HG03103 (cell line): ENCODE results near the gene SGSH.
"Not testable (repeated sequence)": the region's sequence is repeated elsewhere in the genome, so short reads cannot be mapped to it uniquely, and the experiment has no call there.

Experiments used
- ATAC-seq: cut with Tn5 transposase; IDR thresholded peaks from one replicate; pipeline ENCODE4 v1.9.1; 2021; ENCODE audit warnings: low read depth; ENCODE audit not compliant: unreplicated experiment

The SGSH gene

DNA sequence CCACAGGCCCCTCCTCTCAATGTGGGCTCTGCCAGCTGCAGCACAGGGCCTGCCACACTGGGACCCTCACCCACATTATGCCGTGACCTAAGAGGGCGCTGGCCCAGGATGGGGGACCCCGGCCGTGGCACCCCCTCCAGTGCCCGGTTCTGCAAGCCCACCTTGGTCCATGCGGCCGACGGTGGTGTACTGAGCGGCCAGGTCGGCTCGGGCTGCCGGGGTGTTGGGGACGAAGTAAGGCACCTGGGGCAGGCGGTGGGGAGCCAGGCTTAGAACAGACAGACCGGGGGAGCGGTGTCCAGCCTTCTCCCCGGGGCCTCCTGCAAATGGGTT lies 6.5 kb downstream of the SGSH start:
- ATAC-seq: no peak

DNA sequence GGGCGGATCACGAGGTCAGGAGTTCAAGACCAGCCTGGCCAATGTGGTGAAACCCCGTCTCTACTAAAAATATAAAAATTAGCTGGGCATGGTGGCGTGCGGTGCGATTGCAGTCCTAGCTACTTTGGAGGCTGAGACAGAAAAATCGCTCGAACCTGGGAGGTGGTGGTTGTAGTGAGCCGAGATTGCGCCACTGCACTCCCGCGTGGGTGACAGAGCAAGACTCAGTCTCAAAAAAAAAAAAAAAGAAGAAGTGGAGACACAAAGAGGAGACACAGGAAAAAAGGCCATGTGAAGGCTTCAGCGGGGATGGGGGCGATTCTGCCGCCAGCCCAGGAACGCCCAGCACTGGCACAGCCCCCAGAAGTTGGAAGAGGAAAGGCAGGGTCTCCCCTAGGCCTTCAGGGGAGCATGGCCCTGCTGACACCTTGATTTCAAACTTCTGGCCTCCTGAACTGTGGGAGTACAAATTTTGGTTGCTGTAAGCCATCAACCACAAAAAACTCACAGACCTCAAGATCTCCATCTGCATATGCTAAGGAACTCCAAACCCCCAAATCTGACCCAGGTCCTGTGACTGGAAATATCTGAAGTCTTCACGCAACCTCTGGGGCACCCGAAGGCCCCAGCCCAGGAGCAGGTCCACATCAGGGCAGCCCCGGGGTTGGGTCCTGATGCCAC lies 7.0 kb downstream of the SGSH start:
- ATAC-seq: no peak

- ATAC-seq: no peak
Observed at GRCh38 chr17:80212511-80212910, 7.6 kb downstream of the SGSH start.

DNA sequence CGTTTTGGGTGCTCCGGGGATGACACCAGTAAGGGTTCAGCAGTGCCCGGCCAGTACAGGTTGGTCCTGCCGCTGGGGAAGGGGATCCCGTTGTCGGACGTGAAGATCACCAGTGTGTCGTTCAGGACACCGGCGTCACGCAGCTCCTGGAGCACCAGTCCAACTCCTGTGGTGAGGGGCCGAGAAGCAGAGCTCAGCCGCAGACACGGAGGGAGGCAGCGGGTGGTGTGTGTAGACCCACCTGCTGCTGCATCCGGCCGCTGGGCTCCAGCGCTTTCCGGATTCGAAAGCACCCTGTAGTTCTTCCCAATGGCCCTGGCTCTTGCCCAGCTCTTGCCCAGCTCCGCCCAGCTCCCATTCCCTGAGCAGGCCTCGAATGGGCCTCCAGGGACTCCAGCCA lies 8.0 kb downstream of the SGSH start:
- ATAC-seq: no peak

GRCh38 chr17:80210348-80211108 lies 9.6 kb downstream of the SGSH start:
- no peak for ATAC-seq

GRCh38 chr17:80209765-80210164 lies 10.4 kb downstream of the SGSH start:
- no peak for ATAC-seq

GRCh38 chr17:80208050-80208449 lies 12.1 kb downstream of the SGSH start:
- ATAC-seq: no peak

GRCh38 chr17:80205811-80206210 lies 14.3 kb downstream of the SGSH start:
- ATAC-seq: no peak

- ATAC-seq: no peak
Observed at GRCh38 chr17:80204626-80205468, 15.3 kb downstream of the SGSH start.

DNA sequence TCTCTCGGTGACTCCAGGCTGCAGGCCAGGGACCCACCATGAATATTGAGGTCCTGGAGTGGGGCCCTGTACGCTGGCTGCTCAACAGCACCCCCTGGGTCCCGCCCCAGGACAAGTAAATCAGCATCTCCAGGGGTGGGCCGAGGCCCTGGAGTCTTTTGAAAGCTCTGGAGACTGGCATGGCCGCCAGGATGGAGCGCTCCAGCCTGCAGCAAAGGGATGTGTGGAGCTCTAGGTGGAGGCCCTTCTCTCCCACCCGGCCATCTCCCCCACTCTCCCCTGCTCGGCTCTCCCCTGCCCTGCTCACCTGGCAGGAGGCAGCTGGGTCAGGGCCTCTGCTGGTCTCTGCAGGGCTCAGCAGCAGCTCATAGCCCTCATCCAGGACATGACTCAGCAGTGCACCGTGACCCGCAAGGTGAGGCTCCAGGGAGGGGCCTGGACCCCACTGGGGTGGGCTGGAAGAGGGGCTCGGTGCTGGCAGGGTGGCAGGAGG lies 16.6 kb downstream of the SGSH start:
- ATAC-seq: no peak

- ATAC-seq: no peak
Observed at GRCh38 chr17:80202197-80202596, 17.9 kb downstream of the SGSH start.

- ATAC-seq: no peak
Observed at GRCh38 chr17:80201446-80201845, 18.7 kb downstream of the SGSH start.

- ATAC-seq: not testable (repeated sequence)
Observed at GRCh38 chr17:80199295-80199694, 20.8 kb downstream of the SGSH start.

DNA sequence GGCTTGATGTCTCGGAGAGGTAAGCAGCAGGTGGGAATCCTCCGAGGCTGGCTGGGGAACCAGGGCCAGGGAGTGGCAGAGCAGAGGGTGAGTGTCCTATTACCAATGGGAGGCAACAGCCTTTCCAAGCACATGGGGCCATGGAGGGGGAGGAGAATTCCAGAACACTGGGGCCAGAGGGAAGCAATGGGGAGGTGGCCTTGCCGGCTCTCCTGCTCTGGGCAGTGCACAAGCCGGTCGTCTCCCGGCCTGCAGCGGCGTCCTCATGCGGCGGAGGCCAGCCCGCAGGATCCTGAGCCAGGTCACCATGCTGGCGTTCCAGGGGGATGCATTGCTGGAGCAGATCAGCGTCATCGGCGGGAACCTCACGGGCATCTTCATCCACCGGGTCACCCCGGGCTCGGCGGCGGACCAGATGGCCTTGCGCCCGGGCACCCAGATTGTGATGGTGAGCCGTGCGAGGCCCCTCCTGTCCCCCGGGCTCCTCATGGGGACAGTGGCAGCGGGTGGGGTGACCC lies 21.9 kb downstream of the SGSH start:
- ATAC-seq: no peak

GRCh38 chr17:80196652-80197051 lies 23.5 kb downstream of the SGSH start:
- ATAC-seq: no peak

- ATAC-seq: no peak
Observed at GRCh38 chr17:80195671-80196529, 24.2 kb downstream of the SGSH start.

DNA sequence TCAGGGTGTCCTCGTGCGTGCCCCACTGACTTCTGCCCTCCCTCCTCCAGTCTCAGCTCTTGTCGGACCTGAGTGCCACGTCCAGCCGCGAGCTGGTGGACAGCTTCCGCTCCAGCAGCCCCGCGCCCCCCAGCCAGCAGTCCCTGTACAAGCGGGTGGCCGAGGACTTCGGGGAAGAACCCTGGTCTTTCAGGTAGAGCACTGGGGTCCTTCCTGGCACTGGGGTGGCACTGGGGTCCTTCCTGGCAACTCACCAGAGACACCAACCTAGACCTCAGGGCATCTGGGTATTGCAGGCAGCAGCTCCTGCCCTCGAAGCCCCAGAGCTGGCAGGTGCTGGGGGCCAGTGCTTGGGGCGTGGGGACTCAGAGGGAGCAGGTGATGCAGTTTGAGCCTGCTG lies 25.0 kb downstream of the SGSH start:
- no peak for ATAC-seq

DNA sequence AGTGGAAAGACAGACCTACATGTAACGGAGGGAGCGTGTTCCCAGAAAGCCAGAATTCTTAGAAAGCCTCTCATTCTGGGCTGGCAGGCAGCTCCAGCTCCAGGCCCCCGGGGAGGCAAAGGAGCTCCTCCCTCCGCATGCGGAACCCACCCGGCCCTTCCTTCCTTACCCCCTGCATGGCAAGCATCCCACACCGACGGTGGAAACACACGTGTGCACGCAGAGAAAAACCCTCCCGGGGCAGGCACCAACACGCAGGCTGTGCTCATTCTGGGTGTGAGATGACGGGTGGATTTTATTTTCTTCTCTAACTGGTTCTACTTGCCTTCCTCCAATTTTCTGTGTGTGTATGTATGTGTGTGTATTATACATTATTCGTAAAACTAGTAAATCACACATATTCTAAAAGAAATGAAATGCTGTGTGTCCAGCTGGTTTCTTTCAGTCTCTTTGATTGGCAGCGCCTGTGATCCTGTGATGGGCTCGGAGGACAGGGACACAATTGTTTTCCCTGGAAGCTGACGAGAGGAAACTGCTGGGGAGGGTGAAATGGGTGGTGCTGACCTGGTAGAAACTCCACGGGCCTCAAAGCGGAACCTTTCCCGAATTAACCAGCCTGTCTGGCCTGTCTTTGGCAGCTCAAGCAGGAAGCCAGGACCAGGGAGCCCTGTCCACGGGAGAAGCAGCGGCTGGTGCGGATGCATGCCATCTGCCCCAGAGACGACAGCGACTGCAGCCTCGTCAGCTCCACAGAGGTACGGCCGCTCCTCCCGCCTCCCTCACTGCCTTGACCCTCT lies 28.1 kb downstream of the SGSH start:
- ATAC-seq: no peak

- ATAC-seq: no peak
Observed at GRCh38 chr17:80191192-80191591, 28.9 kb downstream of the SGSH start.
